Measurements from ENCODE around the gene ISG20L2.

DNA sequence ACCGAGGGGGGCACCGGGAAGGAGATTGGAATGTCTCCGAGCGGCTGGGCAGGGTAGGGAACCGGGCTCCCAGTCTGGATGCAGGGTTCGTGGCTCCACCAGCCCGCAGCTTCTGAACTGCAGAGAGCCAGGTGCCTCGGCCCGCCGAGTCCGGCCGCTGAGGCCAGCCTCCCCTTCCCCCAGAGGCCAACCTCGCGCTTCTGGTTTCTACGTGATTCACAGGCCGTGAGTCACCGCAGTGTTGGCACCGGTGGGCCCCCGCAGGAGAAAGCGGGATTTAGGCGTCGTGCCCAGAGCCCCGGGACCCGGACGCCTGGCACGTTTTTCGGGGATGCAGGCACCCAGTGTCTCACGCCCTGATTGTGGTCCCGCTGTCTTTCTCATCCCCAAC is 23.6 kb downstream of the ISG20L2 start:
- TF ChIP-seq, protein P1, sequence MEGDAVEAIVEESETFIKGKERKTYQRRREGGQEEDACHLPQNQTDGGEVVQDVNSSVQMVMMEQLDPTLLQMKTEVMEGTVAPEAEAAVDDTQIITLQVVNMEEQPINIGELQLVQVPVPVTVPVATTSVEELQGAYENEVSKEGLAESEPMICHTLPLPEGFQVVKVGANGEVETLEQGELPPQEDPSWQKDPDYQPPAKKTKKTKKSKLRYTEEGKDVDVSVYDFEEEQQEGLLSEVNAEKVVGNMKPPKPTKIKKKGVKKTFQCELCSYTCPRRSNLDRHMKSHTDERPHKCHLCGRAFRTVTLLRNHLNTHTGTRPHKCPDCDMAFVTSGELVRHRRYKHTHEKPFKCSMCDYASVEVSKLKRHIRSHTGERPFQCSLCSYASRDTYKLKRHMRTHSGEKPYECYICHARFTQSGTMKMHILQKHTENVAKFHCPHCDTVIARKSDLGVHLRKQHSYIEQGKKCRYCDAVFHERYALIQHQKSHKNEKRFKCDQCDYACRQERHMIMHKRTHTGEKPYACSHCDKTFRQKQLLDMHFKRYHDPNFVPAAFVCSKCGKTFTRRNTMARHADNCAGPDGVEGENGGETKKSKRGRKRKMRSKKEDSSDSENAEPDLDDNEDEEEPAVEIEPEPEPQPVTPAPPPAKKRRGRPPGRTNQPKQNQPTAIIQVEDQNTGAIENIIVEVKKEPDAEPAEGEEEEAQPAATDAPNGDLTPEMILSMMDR (conservative IDR thresholded peaks at IDR 0.05), result no peak
- no peak for TF ChIP-seq EZH2 (IDR thresholded peaks at IDR 0.05; ENCODE audit: low read depth)
